Testis (tissue), 2 donors: Measurements from ENCODE around the gene PDE7B.

Experiments used
- POLR2A ChIP-seq: fragments of 450-650 bp; IDR thresholded peaks from one replicate; pipeline ENCODE4 v1.6.1; 2017; ENCODE audit warnings: antibody characterized with exemption, mild to moderate bottlenecking, moderate library complexity
- TF ChIP-seq, protein P1 (sequence below), 3 experiments: fragments of 450-650 bp in 2 of 3; fragments of 200-600 bp in 1 of 3; sonication (generic) in 1 of 3; IDR thresholded peaks; one replicate each; pipeline ENCODE4 v1.5.1; 2016 to 2019; ENCODE audit warnings: antibody characterized with exemption in 3 of 3, mild to moderate bottlenecking in 2 of 3, moderate library complexity in 1 of 3

DNA sequence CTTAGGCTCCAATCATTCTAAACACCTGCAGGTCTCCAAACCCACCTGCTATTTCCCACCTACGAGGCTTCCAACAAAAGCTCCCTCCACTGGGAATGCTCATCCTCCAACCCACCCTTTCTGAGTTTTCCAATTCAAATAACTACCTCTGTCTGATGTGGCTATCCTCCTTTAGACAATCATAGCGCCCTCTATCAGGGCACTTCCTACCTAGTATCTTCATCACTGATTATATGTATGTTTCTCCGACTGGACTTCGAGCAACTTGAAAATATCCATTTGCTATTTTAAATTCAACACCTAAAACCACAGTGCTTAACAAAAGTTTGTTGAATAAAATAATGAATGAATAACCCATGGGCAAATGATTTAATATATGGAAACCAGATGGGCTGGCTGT is 357.3 kb downstream of the PDE7B start:
- TF ChIP-seq, protein P1, sequence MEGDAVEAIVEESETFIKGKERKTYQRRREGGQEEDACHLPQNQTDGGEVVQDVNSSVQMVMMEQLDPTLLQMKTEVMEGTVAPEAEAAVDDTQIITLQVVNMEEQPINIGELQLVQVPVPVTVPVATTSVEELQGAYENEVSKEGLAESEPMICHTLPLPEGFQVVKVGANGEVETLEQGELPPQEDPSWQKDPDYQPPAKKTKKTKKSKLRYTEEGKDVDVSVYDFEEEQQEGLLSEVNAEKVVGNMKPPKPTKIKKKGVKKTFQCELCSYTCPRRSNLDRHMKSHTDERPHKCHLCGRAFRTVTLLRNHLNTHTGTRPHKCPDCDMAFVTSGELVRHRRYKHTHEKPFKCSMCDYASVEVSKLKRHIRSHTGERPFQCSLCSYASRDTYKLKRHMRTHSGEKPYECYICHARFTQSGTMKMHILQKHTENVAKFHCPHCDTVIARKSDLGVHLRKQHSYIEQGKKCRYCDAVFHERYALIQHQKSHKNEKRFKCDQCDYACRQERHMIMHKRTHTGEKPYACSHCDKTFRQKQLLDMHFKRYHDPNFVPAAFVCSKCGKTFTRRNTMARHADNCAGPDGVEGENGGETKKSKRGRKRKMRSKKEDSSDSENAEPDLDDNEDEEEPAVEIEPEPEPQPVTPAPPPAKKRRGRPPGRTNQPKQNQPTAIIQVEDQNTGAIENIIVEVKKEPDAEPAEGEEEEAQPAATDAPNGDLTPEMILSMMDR (IDR thresholded peaks at IDR 0.05), result no peak
- no peak for TF ChIP-seq POLR2A
